Stimulated activated naive CD8-positive, alpha-beta T cell treated with anti-CD3 and anti-CD28 coated beads, Interleukin-15, Interleukin-2, amounts not matched to agents 100 ng/mL and 50 ng/mL, for 24 hours (primary cell): ENCODE measurements around the gene ENO2.
A peak's percentile ranks its signal among the peaks of the same experiment; 100 is the strongest.
"Not testable (repeated sequence)": the region's sequence is repeated elsewhere in the genome, so short reads cannot be mapped to it uniquely, and the experiment has no call there.

Experiments used
- H3K27ac Mint-ChIP-seq: one replicate; pipeline ENCODE4 v1.8.0; 2021; ENCODE audit warnings: mild to moderate bottlenecking, mixed read lengths
- H3K27me3 Mint-ChIP-seq: one replicate; pipeline ENCODE4 v1.8.0; 2021; ENCODE audit warnings: mixed read lengths
- H3K36me3 Mint-ChIP-seq: one replicate; pipeline ENCODE4 v1.8.0; 2021; ENCODE audit warnings: low read depth, mixed read lengths
- H3K4me1 Mint-ChIP-seq: one replicate; pipeline ENCODE4 v1.8.0; 2021; ENCODE audit warnings: low read depth, mixed read lengths
- H3K4me3 Mint-ChIP-seq: one replicate; pipeline ENCODE4 v1.8.0; 2021; ENCODE audit warnings: mild to moderate bottlenecking, mixed read lengths
- H3K9me3 Mint-ChIP-seq: one replicate; pipeline ENCODE4 v1.8.0; 2021; ENCODE audit warnings: mixed read lengths

The ENO2 gene

DNA sequence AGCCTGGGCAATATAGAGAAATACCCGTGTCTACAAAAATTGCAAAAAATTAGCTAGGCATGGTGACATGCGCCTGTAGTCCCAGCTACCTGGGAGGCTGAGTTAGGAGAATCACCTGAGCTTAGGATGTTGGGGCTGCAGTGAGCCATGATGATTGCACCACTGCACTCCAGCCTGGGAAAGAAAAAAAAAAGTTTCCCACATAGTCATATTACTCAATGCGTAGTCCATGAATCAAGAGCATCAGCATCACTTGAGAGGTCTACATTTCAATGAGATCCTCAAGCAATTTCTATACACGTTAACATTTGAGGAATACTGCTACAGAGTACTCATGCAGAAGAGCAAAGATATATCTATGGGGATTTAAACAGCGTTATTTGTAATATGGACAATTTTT is 15.0 kb upstream of the ENO2 start:
- H3K36me3 Mint-ChIP-seq = no peaks in the 10 kb centered on the region
- H3K4me3 Mint-ChIP-seq = no peak overlapping the region
- no peaks in the 10 kb centered on the region for H3K9me3 Mint-ChIP-seq
- H3K27me3 Mint-ChIP-seq = no peaks in the 10 kb centered on the region
- peaks cover 13% of the 10 kb centered on the region for H3K4me1 Mint-ChIP-seq
- no peak overlapping the region for H3K27ac Mint-ChIP-seq

DNA sequence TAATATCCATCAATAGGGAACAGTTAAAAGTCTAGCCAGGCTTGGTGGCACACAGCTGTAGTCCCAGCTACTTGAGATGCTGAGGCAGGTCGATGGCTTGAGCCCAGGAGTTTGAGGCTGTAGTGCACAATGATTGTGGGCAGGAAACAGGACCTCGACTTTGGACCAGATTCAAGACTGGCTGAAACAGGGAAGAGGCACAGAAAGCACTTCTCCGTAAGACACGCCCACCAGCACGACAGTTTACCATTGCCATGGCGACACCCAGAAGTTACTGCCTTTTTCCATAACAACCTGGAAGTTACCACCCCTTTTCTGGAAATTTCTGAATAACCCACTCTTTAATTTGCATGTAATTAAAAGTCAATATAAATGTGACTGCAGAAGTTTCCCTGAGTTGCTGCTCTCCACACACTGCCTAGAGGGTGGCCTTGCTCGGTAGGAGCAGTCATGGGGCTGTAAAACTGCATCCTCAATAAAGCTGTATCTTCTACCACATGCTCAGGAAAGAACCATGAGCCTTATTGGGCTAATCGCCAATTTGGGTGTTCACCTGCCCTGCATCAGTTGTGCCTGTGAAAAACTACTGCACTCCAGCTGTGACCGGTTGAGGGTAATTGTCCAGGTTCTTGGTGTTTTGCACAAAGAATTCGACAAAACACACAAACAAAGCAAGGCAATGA is 14.4 kb upstream of the ENO2 start:
- H3K4me1 Mint-ChIP-seq = peaks cover 13% of the 10 kb centered on the region
- no peaks in the 10 kb centered on the region for H3K9me3 Mint-ChIP-seq
- H3K27me3 Mint-ChIP-seq = no peaks in the 10 kb centered on the region
- no peaks in the 10 kb centered on the region for H3K36me3 Mint-ChIP-seq
- no peak overlapping the region for H3K4me3 Mint-ChIP-seq
- no peak overlapping the region for H3K27ac Mint-ChIP-seq

DNA sequence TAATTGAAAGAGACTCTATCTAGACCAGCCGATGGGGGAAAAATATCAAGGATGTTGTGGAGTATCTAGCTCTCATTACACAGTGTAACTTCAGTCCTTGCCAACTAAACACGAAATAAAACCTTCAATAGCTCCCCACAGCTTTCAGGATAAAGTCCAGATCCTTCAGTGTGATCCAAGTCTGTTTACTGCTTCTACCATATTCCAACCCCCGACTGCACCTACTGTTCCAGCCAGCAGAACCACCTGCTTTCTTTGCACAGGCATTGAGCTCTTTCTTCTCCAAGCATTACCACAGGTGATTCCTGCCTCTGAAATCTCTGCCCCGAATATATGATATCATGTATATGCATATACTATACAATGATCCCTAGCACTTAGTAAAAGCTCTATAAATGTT is 11.9 kb upstream of the ENO2 start:
- H3K27ac Mint-ChIP-seq = no peak overlapping the region

DNA sequence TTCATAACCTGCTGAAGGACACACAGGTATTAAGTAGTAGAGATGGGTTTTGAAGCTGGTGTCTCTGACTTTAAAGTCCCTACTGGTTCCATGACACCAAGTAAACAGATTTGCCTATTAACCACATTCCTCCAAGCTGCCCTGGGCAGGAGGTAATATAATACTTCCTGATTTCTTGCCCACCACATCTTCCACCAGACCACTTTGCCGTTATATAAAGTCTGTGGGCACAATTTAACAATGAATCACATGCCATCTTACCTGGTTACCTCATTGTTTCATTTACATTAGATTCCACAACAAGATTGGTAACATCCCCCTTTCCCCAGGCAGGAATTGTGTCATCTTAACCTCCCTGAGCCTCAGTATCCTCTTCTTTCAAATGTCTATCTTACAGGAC is 10.7 kb upstream of the ENO2 start:
- no peaks in the 10 kb centered on the region for H3K36me3 Mint-ChIP-seq
- H3K4me1 Mint-ChIP-seq = peaks cover 13% of the 10 kb centered on the region
- no peaks in the 10 kb centered on the region for H3K9me3 Mint-ChIP-seq
- H3K4me3 Mint-ChIP-seq = no peak overlapping the region
- H3K27me3 Mint-ChIP-seq = no peaks in the 10 kb centered on the region
- no peak overlapping the region for H3K27ac Mint-ChIP-seq

More for the DNA sequence above, 11.9 kb upstream of the ENO2 start:
- H3K4me3 Mint-ChIP-seq = no peak overlapping the region
- no peaks in the 10 kb centered on the region for H3K36me3 Mint-ChIP-seq
- peaks cover 13% of the 10 kb centered on the region for H3K4me1 Mint-ChIP-seq
- no peaks in the 10 kb centered on the region for H3K9me3 Mint-ChIP-seq
- H3K27me3 Mint-ChIP-seq = no peaks in the 10 kb centered on the region

DNA sequence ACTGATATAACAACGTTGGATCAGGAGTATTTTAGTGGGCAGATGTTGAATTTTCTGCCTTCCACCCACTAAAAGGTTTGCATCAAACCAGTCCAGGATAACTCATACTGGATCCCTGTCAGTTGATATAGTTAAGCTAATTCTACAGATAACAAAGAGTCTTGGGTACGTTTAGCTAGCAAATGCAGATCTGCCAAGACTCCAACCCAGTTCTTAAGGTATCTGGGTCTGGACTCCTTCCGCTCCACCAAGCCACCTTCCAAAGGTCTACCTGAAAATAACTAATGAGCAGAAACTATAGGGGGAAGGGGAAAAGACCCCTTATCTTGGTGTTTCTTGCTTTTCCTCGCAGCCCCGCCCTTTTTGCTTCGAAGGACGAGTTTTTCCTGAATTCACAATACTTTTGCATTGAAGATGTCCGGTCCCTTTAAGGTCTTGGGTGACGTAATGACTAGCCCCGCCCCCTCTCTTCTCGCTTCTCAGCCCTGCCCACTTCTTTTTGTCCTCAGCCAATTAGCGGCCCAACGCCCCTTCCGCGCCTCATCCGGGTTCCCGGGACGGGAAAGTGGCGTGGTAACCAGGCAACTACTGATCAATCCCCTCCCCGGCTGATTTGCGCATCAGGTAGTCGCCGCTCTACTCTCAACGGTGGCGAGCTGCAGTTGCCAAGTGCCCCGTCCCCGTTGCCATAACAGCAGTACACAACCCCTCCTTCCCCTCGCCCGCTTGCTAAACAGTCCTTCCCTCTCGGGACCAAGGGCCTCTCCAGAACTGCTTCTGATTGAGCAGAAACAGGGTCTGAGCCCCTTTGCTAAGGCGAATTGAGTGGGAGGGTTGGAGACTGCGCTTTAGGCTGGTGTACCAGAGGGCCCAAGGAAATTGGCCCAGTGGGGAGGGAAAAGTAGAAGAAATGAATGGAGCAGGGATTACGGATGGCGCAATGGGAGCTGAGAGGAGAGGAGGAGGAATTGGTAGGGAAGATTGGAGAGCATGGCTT is 9.8 kb upstream of the ENO2 start, which contains the start of gene LRRC23:
Gene LRRC23 (plus strand): TSS at position 543 of the 997 bp plus-strand sequence. CDS start 812 bp downstream, outside the sequence.
- H3K9me3 Mint-ChIP-seq = no peaks in the 10 kb centered on the region
- no peak within 1 kb of the TSS for H3K4me3 Mint-ChIP-seq
- H3K36me3 Mint-ChIP-seq = no peaks in the 10 kb centered on the region
- no peaks in the 10 kb centered on the region for H3K27me3 Mint-ChIP-seq
- peaks cover 10% of the 10 kb centered on the region for H3K4me1 Mint-ChIP-seq
- H3K27ac Mint-ChIP-seq = no peak within 1 kb of the TSS

DNA sequence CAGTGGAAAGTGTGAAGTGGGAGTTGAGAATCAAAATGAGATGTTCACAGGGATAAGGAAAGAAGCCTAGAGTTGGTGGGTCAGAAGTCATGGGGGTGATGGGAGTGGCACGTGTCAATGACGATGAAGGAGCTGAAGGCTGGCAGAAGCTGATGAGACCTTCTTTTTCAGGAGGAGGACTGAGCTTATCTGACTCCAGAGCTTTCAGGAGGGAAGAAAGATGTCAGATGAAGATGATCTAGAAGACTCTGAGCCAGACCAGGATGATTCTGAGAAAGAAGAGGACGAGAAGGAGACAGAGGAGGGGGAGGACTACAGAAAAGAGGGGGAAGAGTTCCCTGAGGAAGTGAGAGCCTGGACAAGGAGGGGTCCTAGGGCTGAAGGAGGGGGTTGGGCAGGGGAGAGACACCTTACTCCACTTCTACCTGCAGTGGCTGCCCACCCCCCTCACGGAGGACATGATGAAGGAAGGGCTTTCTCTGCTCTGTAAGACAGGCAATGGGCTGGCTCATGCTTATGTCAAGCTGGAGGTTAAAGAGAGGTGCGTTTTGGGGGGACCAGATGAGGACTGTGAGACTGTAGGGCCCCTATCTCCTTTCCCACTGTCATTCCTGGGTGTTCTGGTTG is 8.9 kb upstream of the ENO2 start:
- H3K27ac Mint-ChIP-seq = no peak overlapping the region
- no peaks in the 10 kb centered on the region for H3K36me3 Mint-ChIP-seq
- H3K27me3 Mint-ChIP-seq = no peaks in the 10 kb centered on the region
- H3K9me3 Mint-ChIP-seq = no peaks in the 10 kb centered on the region
- H3K4me3 Mint-ChIP-seq = no peak overlapping the region
- H3K4me1 Mint-ChIP-seq = peaks cover 2% of the 10 kb centered on the region

DNA sequence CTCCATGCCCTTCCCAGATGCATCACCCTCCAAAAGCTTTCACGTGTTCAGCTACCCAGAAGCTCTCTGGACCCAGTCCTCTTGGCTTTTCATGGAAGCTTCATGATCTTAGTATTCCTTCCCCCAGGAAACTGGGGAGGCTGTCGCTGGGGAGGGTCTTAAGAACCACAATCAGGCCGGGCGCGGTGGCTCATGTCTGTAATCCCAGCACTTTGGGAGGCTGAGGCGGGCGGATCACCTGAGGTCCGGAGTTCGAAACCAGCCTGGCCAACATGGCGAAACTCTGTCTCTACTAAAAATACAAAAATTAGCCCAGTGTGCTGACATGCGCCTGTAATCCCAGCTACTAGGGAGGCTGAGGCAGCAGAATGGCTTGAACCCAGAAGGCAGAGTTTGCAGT is 6.2 kb upstream of the ENO2 start:
- not testable (repeated sequence) for H3K36me3 Mint-ChIP-seq, H3K27me3 Mint-ChIP-seq, H3K4me1 Mint-ChIP-seq, H3K27ac Mint-ChIP-seq, H3K4me3 Mint-ChIP-seq, H3K9me3 Mint-ChIP-seq

DNA sequence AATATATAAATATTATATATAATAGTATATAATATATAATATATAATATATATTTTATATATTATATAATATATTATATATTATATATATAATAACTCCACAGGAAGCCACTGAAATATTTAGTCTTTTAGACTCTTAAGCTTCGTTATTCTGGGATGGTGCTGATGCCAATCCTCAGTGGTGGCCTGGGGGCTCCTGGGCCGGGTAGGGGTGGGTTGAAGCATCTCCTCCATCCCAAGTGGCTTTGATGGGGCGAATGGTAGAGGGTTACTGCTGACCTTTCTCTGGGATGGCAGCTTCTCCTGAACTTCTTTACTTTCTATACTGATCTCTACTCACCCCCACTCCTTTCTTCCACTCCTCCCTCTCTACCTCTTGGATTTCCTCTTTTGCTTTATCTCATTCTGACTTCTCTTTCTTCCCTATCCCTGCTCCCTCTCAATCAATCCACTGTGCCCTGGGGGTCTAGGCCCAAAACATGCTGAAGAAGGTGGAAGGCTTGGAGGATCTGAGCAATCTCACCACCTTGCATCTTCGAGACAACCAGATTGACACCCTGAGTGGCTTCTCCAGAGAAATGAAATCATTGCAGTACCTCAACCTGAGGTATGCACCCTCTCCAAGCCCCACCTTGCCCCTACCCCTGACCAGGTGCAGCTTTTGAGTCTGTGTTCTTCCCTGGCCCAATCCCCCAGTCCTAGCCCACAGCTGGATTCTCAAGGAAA is 4.8 kb upstream of the ENO2 start:
- H3K36me3 Mint-ChIP-seq = no peaks in the 10 kb centered on the region
- no peak overlapping the region for H3K4me3 Mint-ChIP-seq
- no peak overlapping the region for H3K27ac Mint-ChIP-seq
- peaks cover 15% of the 10 kb centered on the region for H3K4me1 Mint-ChIP-seq
- no peaks in the 10 kb centered on the region for H3K9me3 Mint-ChIP-seq
- H3K27me3 Mint-ChIP-seq = peaks cover 3% of the 10 kb centered on the region

DNA sequence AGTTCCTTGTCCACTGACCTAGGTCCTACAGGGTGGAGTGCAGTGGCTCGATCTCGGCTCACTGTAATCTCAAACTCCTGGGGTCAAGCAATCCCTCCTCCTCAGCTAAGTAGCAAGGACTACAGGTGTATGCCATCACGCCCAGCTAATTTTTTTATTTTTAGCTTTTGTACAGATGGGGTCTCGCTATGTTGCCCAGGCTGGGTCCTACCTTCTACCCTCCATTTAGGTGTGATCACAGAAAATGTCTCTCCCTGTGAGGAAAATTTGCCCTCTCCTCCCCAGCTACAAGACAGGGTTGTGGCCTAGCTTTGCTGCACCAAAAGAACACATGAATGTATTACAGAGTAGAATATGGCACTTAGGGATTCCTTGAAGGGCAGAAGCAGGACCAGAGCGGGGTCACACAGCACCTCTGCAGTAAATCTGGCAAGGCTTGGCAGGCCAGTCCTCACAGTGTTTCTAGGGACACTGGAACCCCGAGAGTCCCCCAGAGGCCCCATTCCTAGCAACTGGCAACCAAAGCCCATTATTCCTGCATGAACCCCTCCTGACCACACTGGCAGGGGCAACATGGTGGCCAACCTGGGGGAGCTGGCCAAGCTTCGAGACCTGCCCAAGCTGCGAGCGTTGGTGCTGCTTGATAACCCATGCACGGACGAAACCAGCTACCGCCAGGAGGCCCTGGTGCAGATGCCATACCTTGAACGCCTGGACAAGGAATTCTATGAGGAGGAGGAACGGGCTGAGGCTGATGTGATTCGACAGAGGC is 2.0 kb upstream of the ENO2 start:
- peaks cover 9% of the 10 kb centered on the region for H3K36me3 Mint-ChIP-seq
- no peak overlapping the region for H3K4me3 Mint-ChIP-seq
- no peaks in the 10 kb centered on the region for H3K9me3 Mint-ChIP-seq
- H3K27me3 Mint-ChIP-seq = peaks cover 3% of the 10 kb centered on the region
- H3K4me1 Mint-ChIP-seq = peaks cover 35% of the 10 kb centered on the region
- H3K27ac Mint-ChIP-seq = peak overlapping the region; percentile 89

DNA sequence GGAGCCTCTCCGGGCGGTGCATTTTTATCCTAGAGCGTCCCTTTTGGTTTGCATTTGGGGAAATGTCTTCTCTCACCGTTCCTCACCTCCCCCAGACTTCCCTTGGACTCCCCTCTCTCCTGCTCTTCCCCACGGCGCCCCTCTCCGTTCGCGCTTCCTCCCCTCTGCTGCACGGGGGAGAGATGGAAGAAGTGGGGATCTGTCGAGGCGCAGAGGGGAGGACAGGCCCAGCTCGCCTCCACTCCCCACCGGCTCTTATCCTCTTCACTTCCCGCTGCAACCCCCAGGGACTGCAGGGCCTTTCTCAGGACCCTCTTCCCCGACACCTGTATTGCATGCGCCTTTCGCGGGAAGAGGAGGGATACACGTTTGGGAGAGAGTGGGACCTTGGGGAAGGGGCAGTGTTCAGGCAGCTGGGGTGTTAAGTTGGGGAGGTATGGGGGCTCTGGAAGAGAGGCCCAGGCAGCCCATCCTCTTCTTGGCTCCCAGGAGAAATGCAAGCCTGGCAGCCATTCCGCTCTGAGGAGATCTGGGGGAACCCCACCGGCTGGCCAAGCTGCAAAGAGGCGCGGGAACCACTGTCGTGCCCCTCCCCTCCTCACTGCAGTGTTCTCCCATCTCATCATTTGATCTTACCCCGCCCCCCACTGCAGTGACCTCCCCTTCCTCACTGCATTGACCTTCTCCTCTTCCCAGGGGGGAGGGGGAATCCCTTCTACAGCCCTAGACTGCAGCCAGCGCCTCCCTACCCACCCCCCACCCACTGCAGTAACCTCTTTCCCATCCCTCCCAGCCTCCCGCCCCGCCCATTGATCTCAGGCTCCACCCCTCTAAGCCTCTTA is 788 bp downstream of the ENO2 start:
- Mint-ChIP-seq H3K36me3 (peaks cover 27% of the 10 kb centered on the region), H3K4me3 (peak overlapping the region; percentile 93), H3K27ac (peak overlapping the region; percentile 89), H3K27me3 (peaks cover 3% of the 10 kb centered on the region), H3K9me3 (no peaks in the 10 kb centered on the region), H3K4me1 (peaks cover 45% of the 10 kb centered on the region)

DNA sequence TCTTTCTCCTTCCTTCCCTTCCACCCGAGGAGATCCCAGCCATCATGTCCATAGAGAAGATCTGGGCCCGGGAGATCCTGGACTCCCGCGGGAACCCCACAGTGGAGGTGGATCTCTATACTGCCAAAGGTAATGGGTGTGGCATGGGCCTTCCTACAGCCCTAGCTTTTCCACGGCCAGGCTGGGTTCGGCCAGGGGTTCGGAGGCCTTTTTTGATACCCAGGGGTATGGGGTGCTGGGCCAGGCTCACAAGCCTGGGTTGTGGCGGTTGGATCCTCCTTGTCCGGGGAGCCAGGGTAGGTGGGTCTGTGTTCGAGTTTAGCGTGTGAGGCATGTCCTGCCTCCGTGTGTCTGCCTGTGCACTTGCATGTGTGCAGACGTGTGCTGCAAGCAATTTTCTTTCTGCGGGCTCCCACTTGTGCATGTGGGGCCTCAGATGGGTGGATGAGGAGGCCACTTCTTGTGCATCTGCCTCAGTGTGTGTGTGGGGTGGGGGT is 1.5 kb downstream of the ENO2 start:
- peaks cover 27% of the 10 kb centered on the region for H3K36me3 Mint-ChIP-seq
- H3K9me3 Mint-ChIP-seq = no peaks in the 10 kb centered on the region
- peaks cover 45% of the 10 kb centered on the region for H3K4me1 Mint-ChIP-seq
- H3K27ac Mint-ChIP-seq = no peak overlapping the region
- peaks cover 3% of the 10 kb centered on the region for H3K27me3 Mint-ChIP-seq
- peak overlapping the region; percentile 93 for H3K4me3 Mint-ChIP-seq

DNA sequence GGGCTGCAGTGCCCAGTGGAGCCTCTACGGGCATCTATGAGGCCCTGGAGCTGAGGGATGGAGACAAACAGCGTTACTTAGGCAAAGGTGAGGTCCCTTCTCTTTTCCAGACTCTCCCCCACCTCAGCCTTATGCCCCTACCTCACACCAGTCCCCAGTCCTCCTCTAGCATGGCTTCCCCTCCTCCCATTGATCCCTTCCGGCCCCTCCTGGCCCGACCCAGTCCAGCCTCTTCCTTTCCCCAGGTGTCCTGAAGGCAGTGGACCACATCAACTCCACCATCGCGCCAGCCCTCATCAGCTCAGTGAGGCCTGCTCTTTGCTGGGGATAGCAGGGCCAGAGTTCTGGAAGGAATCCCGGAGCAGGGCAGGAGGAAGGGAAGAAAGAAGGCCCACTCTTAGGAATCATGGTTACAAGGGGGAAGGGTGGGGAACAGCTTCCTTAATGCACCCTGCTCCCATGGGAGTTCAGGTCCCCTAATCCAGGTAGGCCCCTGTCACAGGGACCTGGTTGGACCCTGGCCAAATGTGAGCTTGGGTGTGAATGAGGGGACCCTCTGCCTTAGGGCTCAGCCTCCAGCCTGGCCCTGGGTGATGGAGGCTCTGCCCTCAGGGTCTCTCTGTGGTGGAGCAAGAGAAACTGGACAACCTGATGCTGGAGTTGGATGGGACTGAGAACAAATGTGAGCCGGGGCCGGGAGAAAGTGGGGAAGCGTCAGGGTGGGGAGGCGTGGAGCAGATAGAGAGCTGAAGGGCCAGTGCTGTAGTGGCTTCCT is 2.2 kb downstream of the ENO2 start:
- peaks cover 3% of the 10 kb centered on the region for H3K27me3 Mint-ChIP-seq
- no peaks in the 10 kb centered on the region for H3K9me3 Mint-ChIP-seq
- H3K4me1 Mint-ChIP-seq = peaks cover 45% of the 10 kb centered on the region
- H3K27ac Mint-ChIP-seq = peak overlapping the region; percentile 29
- no peak overlapping the region for H3K4me3 Mint-ChIP-seq
- peaks cover 32% of the 10 kb centered on the region for H3K36me3 Mint-ChIP-seq
